ENCODE measurements around the gene ABCF2.
A peak's percentile ranks its signal among the peaks of the same experiment; 100 is the strongest.

The ABCF2 gene

DNA sequence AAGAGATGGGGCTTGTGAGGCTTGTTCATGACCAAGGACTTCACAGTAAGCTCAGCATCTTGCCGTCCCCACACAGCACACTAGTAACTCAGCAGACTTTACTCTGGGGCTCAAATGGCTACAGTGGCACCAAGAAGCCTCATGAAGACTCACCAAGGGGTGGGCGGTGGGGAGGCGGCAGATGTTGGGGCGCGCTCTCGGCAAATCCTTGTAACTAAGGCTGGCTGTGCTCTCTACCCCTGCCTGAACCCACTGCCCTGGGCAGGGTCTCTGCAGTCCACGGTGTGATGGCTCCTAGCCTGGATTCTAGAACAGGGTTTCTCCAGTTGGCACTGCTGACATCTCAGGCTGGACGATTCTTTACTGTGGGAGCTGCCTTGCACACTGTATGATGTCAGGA lies 33.9 kb upstream of the ABCF2 start:
- intact Hi-C loops (cut with micrococcal nuclease): no loop called here
- H3K9me3 Mint-ChIP-seq: no peaks in the 10 kb centered on the region
- peaks cover 28% of the 10 kb centered on the region for H3K27me3 Mint-ChIP-seq
- H3K36me3 Mint-ChIP-seq (ENCODE audit: low read depth): no peaks in the 10 kb centered on the region
- H3K27ac Mint-ChIP-seq: no peak overlapping the region
- H3K4me1 Mint-ChIP-seq (ENCODE audit: low read depth): no peaks in the 10 kb centered on the region
- no peak overlapping the region for H3K4me3 Mint-ChIP-seq

DNA sequence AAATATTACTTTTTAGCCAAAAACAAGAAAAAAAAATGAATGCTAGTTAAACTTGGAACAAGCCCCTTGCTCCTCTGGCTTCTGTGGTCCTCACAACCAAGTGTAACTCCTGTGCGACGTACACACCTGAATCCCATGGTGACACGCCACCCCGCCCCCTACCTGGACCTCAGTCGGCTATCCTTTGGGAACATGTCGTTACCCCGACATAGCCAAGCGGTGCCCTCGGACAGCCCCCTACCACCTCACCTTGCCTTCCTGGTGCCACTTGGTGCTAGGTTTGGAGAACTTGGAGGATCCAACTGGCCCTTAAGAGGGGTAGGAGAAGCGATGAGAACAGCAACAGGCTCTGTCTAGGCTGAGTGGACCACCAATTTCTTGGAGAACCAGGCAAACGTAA lies 33.5 kb upstream of the ABCF2 start:
- Mint-ChIP-seq H3K36me3 (ENCODE audit: low read depth) (no peaks in the 10 kb centered on the region), H3K9me3 (no peaks in the 10 kb centered on the region), H3K27ac (no peak overlapping the region), H3K27me3 (peaks cover 32% of the 10 kb centered on the region), H3K4me1 (ENCODE audit: low read depth) (no peaks in the 10 kb centered on the region), H3K4me3 (no peak overlapping the region)
- intact Hi-C loops (cut with micrococcal nuclease): no loop called here

DNA sequence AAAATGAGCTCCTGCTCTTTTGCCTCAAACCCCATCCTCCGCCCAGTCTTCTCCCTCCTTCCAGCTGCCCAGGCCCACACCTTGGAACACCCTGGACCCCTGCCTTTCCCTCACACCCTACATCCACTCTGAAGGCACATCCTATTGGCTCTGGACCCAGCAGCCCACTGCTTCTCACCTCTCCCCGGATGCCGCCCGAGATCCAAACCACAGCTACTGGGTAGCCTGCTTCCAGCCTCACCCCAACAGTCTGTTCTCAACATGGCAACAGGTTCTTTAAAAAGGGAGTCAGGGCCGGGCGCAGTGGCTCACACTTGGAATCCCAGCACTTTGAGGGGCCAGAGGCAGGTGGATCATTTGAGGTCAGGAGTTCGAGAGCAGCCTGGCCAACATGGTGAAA lies 31.0 kb upstream of the ABCF2 start:
- Mint-ChIP-seq H3K27ac (no peak overlapping the region), H3K36me3 (ENCODE audit: low read depth) (no peaks in the 10 kb centered on the region), H3K27me3 (peaks cover 51% of the 10 kb centered on the region), H3K9me3 (no peaks in the 10 kb centered on the region), H3K4me3 (no peak overlapping the region), H3K4me1 (ENCODE audit: low read depth) (no peaks in the 10 kb centered on the region)
- intact Hi-C loops (cut with micrococcal nuclease): no loop called here

DNA sequence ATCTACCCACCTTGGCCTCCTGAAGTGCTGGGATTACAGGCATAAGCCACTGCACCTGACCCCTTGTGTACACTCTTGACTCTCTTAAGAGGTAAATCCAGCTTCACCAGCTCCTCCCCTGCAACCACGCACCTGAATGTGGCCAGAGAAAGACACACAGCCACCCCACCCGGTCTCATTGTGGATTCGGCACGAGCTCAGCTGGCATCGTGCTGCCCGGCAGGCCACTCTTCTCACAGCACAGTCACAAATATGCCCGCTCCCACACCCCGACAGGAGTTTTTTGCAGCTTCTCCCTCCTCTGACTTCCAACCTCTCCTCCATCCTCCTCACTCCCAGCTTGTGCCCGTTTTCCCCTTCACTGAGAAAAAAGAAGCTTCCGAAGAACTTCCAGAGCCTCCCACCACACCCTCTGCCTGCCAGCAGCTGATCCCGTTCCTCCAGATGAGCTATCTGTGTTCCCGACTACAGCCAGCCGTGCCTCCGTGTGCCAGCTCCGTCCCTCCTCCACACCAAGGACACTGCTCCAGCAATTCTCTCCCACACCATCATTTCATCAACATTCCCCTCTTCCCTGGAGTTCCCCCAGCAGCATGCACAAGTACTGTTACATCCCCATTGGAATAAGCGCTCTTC lies 29.5 kb upstream of the ABCF2 start:
- peaks cover 58% of the 10 kb centered on the region for H3K27me3 Mint-ChIP-seq
- H3K9me3 Mint-ChIP-seq: no peaks in the 10 kb centered on the region
- peaks cover 8% of the 10 kb centered on the region for H3K4me1 Mint-ChIP-seq (ENCODE audit: low read depth)
- H3K4me3 Mint-ChIP-seq: no peak overlapping the region
- H3K36me3 Mint-ChIP-seq (ENCODE audit: low read depth): no peaks in the 10 kb centered on the region
- intact Hi-C loops (cut with micrococcal nuclease): no loop called here
- H3K27ac Mint-ChIP-seq: no peak overlapping the region

DNA sequence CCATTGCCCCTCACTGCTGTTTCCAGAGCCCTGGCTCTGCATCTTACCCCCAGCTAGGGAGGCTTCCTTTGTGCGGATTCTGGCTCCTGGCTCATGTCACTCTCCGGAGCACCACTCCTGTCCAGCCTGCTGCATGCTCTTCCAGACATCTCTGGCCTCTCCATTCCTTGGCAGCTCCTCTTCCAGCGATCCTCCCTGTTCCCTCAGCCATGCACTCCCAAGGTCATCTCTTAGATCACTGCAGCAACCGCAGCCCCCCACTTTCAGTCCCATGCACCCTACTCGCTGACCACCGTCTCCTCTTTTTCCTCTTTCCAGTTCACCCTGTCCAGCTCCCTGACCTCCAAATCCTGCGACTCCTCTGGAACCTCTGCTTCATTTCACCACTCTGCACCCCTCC lies 28.4 kb upstream of the ABCF2 start:
- H3K4me1 Mint-ChIP-seq (ENCODE audit: low read depth): peaks cover 17% of the 10 kb centered on the region
- intact Hi-C loops (cut with micrococcal nuclease): no loop called here
- no peaks in the 10 kb centered on the region for H3K9me3 Mint-ChIP-seq
- no peak overlapping the region for H3K27ac Mint-ChIP-seq
- no peaks in the 10 kb centered on the region for H3K36me3 Mint-ChIP-seq (ENCODE audit: low read depth)
- no peak overlapping the region for H3K4me3 Mint-ChIP-seq
- peaks cover 65% of the 10 kb centered on the region for H3K27me3 Mint-ChIP-seq

DNA sequence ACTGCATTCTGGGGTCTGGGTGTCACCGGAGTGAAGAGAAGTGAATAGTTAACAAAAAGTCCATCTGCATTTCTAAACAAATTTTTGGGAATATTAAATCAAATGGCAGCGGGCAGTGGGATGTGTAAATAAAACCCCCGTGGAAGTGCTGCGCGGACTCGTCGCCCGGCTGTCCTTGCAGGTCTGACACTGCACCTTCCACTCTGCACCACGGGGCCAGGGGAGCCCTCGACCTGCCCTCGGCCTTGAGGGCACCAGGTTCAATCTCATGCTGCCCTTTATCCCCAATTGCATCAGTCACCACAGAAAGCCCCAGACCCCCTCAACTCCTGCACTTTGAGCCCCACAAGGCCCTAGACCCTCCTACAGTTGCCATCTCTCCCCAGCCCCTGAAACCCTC lies 27.8 kb upstream of the ABCF2 start:
- H3K27ac Mint-ChIP-seq: no peak overlapping the region
- H3K36me3 Mint-ChIP-seq (ENCODE audit: low read depth): no peaks in the 10 kb centered on the region
- no peaks in the 10 kb centered on the region for H3K9me3 Mint-ChIP-seq
- peaks cover 70% of the 10 kb centered on the region for H3K27me3 Mint-ChIP-seq
- intact Hi-C loops (cut with micrococcal nuclease): no loop called here
- no peak overlapping the region for H3K4me3 Mint-ChIP-seq
- H3K4me1 Mint-ChIP-seq (ENCODE audit: low read depth): peaks cover 23% of the 10 kb centered on the region

DNA sequence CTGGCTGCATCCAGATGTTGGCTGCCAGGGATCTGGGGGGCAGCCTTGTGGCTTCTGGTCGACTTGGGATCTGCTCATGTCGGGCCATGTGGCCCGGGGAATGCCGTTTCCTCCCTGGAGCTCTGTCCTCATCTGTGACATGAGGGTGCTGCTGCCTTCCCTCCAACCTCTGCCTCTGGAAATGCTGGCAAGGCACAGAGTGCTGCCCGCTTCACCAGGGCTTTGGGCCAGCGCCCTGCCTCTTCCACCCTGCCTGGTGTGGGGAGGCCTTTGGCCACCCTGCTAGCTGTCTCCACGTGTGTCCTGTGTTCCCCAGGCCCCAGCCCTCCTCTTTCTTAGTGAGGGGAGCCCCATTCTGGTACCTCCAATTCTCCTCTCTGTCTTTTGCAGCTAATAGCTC lies 27.3 kb upstream of the ABCF2 start:
- Mint-ChIP-seq H3K9me3 (no peaks in the 10 kb centered on the region), H3K4me1 (ENCODE audit: low read depth) (peaks cover 28% of the 10 kb centered on the region), H3K4me3 (no peak overlapping the region), H3K36me3 (ENCODE audit: low read depth) (no peaks in the 10 kb centered on the region), H3K27ac (no peak overlapping the region), H3K27me3 (peaks cover 74% of the 10 kb centered on the region)
- intact Hi-C loops (cut with micrococcal nuclease): no loop called here

DNA sequence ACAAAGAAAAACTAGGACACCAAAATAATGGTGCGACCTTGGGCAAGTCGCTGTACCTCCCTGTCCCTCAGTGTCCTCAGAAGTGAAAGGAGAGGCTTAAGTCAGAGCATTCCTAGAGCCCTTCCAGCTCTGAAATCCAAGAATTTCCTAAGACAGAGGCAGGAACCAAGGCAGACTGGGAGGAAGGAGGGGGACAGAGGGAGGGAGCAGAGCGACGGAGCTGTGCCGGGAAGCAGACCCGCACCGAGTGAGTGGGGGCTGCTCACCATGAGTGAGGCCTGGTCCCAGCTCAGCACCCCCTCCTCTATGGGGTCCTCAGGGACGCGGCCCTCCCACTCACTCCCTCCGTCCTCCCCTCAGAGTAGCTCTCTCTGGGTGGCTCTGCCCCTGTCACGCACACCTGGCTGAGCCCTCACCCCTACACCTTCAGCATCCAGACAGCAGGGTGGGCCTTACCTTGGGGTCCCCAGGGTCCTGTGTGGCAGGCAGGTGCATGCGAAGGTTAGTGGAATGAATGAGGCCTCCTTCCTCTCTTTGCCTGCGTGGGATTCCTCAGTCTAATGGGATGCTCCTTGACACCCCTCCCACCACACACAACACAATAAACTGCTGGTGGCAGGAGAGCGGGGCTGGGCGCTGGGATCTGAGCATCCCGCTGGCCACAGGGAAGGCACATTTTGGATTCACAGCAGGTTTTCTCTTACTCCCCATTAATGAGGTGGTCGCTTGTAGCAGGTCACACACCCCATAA lies 26.1 kb upstream of the ABCF2 start:
- H3K4me1 Mint-ChIP-seq (ENCODE audit: low read depth): peaks cover 37% of the 10 kb centered on the region
- no peaks in the 10 kb centered on the region for H3K9me3 Mint-ChIP-seq
- H3K27me3 Mint-ChIP-seq: peaks cover 82% of the 10 kb centered on the region
- no peak overlapping the region for H3K27ac Mint-ChIP-seq
- intact Hi-C loops (cut with micrococcal nuclease): no loop called here
- H3K4me3 Mint-ChIP-seq: no peak overlapping the region
- no peaks in the 10 kb centered on the region for H3K36me3 Mint-ChIP-seq (ENCODE audit: low read depth)

DNA sequence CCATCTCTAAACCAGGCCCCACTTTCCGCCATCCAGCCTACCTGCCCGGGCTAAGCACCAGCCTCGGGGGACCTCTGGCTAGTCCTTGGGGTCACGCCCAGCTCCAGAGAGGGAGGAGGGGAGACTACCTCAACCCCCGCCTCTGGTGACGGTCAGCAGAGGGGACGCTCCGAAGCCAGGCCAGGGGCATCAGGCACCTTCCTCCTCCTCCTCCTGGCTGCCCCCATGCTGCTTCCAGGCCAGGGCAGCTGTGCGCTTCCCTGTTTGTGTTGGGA lies 25.5 kb upstream of the ABCF2 start:
- Mint-ChIP-seq H3K4me3 (no peak overlapping the region), H3K9me3 (no peaks in the 10 kb centered on the region), H3K27me3 (peaks cover 83% of the 10 kb centered on the region), H3K4me1 (ENCODE audit: low read depth) (peaks cover 43% of the 10 kb centered on the region), H3K36me3 (ENCODE audit: low read depth) (no peaks in the 10 kb centered on the region), H3K27ac (no peak overlapping the region)
- intact Hi-C loops (cut with micrococcal nuclease): no loop called here

DNA sequence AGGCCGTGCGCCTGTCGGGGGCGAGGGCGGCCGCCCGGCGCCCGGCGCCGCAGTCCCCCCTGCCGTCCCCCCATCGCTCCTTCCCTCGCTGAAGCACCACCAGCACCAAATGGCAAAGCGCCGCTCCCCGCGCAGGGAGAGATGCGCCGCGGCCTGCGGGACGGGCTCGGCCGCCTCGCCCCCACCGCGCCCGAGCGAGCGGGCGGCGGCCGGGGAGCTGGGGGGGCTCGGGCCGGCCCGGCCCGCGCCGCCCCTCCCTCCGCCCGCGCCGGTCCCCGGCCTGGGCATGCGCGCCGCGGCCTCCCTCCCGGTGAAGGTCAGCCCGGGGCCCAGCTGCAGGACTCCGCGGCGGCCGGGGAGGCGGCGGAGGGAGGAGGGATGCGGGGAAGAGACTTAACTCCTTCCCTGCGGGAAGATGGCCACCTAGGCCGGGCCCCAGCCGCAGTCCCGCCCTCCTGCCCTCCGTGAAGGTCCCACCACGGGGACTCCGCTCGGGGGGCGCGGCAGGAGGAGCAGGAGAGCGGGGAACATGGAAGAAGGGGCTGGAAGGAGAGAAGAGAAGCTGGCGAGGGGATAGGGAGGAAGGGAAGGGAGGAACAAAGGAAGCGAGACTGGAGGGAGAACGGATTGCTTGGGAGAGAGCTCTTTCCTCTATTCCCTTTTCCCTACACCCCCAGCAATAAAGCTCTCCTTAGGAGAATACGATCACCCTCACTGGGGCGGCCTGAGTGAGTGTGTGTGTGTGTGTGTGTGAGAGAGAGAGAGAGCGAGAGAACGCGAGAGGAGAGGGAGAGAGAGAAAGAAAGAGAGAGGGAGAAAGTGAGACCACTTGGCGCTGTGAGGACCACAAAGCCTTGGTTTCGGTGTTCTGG lies 24.9 kb upstream of the ABCF2 start:
- Mint-ChIP-seq H3K27me3 (peaks cover 86% of the 10 kb centered on the region), H3K4me3 (peak overlapping the region; percentile 69), H3K9me3 (no peaks in the 10 kb centered on the region), H3K4me1 (ENCODE audit: low read depth) (peaks cover 44% of the 10 kb centered on the region), H3K27ac (no peak overlapping the region), H3K36me3 (ENCODE audit: low read depth) (no peaks in the 10 kb centered on the region)
- intact Hi-C loops (cut with micrococcal nuclease): no loop called here

DNA sequence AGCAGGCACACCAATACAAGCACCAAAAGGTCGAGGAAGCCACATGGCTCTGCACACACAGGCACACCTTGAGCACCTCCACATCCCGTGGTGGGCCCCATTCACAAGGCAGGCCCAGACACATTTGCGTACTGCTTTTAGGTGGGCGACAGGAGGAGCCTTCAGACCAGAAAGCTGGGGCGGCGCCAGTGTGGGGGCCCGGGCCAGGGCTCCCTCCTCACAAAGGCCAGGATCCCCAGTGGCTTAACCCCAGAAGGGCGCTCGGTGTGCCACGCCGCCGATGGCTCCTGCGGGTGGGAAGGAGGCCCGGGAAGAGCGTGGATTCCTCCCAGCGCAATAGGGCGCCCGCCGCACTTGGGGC lies 24.3 kb upstream of the ABCF2 start:
- H3K4me1 Mint-ChIP-seq (ENCODE audit: low read depth): peaks cover 44% of the 10 kb centered on the region
- H3K9me3 Mint-ChIP-seq: no peaks in the 10 kb centered on the region
- H3K27ac Mint-ChIP-seq: no peak overlapping the region
- H3K4me3 Mint-ChIP-seq: peak overlapping the region; percentile 15
- peaks cover 87% of the 10 kb centered on the region for H3K27me3 Mint-ChIP-seq
- intact Hi-C loops (cut with micrococcal nuclease): no loop called here
- no peaks in the 10 kb centered on the region for H3K36me3 Mint-ChIP-seq (ENCODE audit: low read depth)

DNA sequence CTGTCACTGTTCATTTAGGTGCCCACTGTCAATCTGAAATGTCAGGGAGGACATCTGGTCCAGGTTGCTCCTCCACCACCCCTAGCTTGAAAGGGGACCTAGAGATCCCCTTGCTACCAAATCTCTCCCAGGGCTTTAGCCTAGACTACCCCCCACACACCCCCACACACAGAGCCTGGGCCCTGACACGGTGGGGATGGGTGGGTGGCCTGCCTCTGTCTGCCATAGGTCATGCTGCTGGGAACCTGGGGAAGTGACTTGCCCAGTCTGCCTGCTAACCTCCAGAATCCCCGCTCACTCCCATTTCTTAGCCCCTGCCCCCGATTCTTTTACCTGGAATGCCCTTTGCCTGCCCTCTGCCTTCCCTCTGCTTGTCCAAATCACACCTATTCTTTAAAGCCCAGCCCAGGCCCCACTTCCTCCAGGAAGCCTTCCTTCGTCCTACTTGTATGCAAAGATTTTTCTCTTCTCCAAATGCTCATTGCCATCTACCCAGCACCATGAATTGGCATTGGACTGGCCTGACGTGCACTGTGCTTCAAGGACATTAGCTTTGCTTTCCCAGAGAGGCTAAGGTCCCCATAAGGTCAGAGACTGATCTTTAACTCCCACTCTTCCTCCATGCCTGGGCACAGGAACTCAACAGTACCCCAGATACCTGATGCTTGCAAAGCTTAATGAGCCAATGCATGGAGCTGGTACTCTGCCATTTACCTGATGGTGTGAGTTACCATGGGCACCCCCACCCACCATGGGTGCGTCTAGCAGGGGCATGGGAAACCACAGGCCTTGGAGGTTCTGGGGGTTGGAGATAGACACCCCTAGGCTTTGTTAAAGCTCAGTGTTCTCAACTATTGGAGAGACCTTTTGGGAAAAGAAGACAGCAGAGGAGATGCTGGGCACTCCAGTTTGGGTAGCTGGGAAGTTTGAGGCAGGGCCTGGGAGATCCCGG lies 23.5 kb upstream of the ABCF2 start:
- H3K4me3 Mint-ChIP-seq: no peak overlapping the region
- intact Hi-C loops (cut with micrococcal nuclease): no loop called here
- H3K27me3 Mint-ChIP-seq: peaks cover 88% of the 10 kb centered on the region

DNA sequence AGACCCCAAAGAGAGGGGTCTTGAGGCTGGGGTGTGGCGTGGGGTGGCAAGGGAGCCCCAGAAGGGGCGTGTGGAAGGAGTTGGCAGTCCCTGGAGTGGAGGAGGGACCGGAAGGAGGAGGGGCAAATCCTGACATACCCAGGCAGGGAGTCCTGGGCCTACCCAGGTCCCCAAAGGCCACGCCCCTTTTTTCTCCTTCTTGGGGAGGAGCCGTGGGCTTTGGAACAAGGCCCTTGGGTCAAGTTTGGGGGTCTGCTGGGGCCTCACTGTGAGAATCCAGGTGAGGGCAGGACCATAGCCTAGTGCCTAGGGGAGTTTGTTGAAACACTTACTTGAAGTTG lies 22.7 kb upstream of the ABCF2 start:
- Mint-ChIP-seq H3K4me1 (ENCODE audit: low read depth) (peaks cover 44% of the 10 kb centered on the region), H3K9me3 (no peaks in the 10 kb centered on the region), H3K27ac (peak overlapping the region; percentile 45), H3K36me3 (ENCODE audit: low read depth) (no peaks in the 10 kb centered on the region), H3K27me3 (peaks cover 88% of the 10 kb centered on the region), H3K4me3 (peak overlapping the region; percentile 59)
- intact Hi-C loops (cut with micrococcal nuclease): no loop called here

More for the DNA sequence above, 23.5 kb upstream of the ABCF2 start:
- Mint-ChIP-seq H3K36me3 (ENCODE audit: low read depth) (no peaks in the 10 kb centered on the region), H3K27ac (no peak overlapping the region), H3K9me3 (no peaks in the 10 kb centered on the region), H3K4me1 (ENCODE audit: low read depth) (peaks cover 44% of the 10 kb centered on the region)

Measured in dendritic cell treated with granulocyte-macrophage colony-stimulating factor and Interleukin-4, amounts not matched to agents 40 ng/mL and 50 ng/mL, for 4 days (primary cell).